Measurements from ENCODE around the gene ELOVL6. TPM values are rescaled to one million over a fixed set of nuclear protein-coding genes. Genes with fewer than 3 reads are reported as not detected.

ELOVL6 gene
- total and polyA plus RNA-seq, 9 of the 15 experiments (the other 6 are each of a cell fraction or from before 2014, with no cell fraction given) = 18.3 to 82.6 (median 46.0) TPM

GRCh38 chr4:110165382-110166286 lies 32.8 kb downstream of the ELOVL6 start (continued):
- TF ChIP-seq IRF2 (CRISPR knock-in tag; IDR thresholded peaks at IDR 0.05) = no peak
- TF ChIP-seq ZKSCAN1 (IDR thresholded peaks at IDR 0.05; ENCODE audit: low read depth, low read length) = no peak
- no peak for TF ChIP-seq NFXL1 (CRISPR knock-in tag; IDR thresholded peaks at IDR 0.05)
- TF ChIP-seq SNIP1 (IDR thresholded peaks at IDR 0.05; ENCODE audit: low read depth) = no peak
- TF ChIP-seq RCOR1 (IDR thresholded peaks at IDR 0.05; ENCODE audit: borderline replicate concordance in 1 of 2, low read depth in 2 of 2, low read length in 2 of 2) = peak in 1 of 2 experiments; percentile 69; a peak in 1 of 4 replicates
- no peak for TF ChIP-seq PHF20 (IDR thresholded peaks at IDR 0.05; ENCODE audit: partially characterized antibody)
- TF ChIP-seq DPF2 (IDR thresholded peaks at IDR 0.05) = peak; percentile 49; the same call in 1 of the 2 replicates
- TF ChIP-seq SP1 (CRISPR knock-in tag; IDR thresholded peaks at IDR 0.05) = no peak
- TF ChIP-seq MTA2 (IDR thresholded peaks at IDR 0.05; ENCODE audit: low read depth) = no peak
- TF ChIP-seq DACH1 (IDR thresholded peaks at IDR 0.05; ENCODE audit: partially characterized antibody) = no peak
- TF ChIP-seq ZNF395 (CRISPR knock-in tag; IDR thresholded peaks at IDR 0.05) = peak; percentile 15; the same call in 1 of the 2 replicates
- no peak for TF ChIP-seq ARNT (IDR thresholded peaks at IDR 0.05)
- peak; percentile 12; the same call in 1 of the 2 replicates for TF ChIP-seq JUND (IDR thresholded peaks at IDR 0.05; ENCODE audit: borderline replicate concordance, low read depth, low read length)
- no peak; the same call in 2 of the 3 replicates for TF ChIP-seq JUND (tag; IDR thresholded peaks at IDR 0.05; ENCODE audit: borderline replicate concordance, low read depth, low read length)
- no peak for TF ChIP-seq TBL1XR1 (IDR thresholded peaks at IDR 0.05; ENCODE audit: low read length in 2 of 2)
- TF ChIP-seq NR3C1 (CRISPR knock-in tag; IDR thresholded peaks at IDR 0.05) = no peak
- TF ChIP-seq PRDM10 (IDR thresholded peaks at IDR 0.05; ENCODE audit: partially characterized antibody) = no peak
- no peak for TF ChIP-seq CLOCK (CRISPR knock-in tag; IDR thresholded peaks at IDR 0.05; ENCODE audit: borderline replicate concordance)
- no peak for TF ChIP-seq HDAC3 (IDR thresholded peaks at IDR 0.05; ENCODE audit: borderline replicate concordance, partially characterized antibody)
- TF ChIP-seq EP300 (IDR thresholded peaks at IDR 0.05; ENCODE audit: low read length) = no peak
- peak; percentile 45 for TF ChIP-seq FOSL1 (tag; conservative IDR thresholded peaks at IDR 0.05)
